OCI-LY3 (cell line): ENCODE results near the gene TNFRSF4.

Source experiments
- H2AFZ ChIP-seq: fragments of 200-600, 300-600 bp; shearing (Covaris generic); 2 replicates; pipeline ENCODE4 v1.6.0; 2014; ENCODE audit warnings: antibody characterized with exemption, low read depth, low read length
- H3K27ac ChIP-seq: fragments of 200-600, 300-600 bp; sonication (generic); 2 replicates; pipeline ENCODE4 v1.5.1; 2014; ENCODE audit warnings: mild to moderate bottlenecking, low read length, moderate library complexity, mixed read lengths
- H3K27me3 ChIP-seq: fragments of 200-600, 300-600 bp; sonication (generic); 2 replicates; pipeline ENCODE4 v1.6.1; 2014; ENCODE audit warnings: low read depth, low read length, mixed read lengths
- H3K36me3 ChIP-seq: fragments of 200-600, 300-600 bp; sonication (generic); replicated peaks from 2 replicates; pipeline ENCODE3; 2014; ENCODE audit warnings: low read depth, low read length, mixed read lengths
- H3K4me1 ChIP-seq: fragments of 300-600, 200-600 bp; sonication (generic); 2 replicates; pipeline ENCODE4 v1.6.1; 2014; ENCODE audit warnings: low read length, mixed read lengths
- H3K4me2 ChIP-seq: fragments of 200-600, 300-600 bp; sonication (generic); 2 replicates; pipeline ENCODE4 v1.6.1; 2014; ENCODE audit warnings: low read length, mixed read lengths
- H3K4me3 ChIP-seq: fragments of 300-600, 200-600 bp; sonication (generic); 2 replicates; pipeline ENCODE4 v1.5.1; 2014; ENCODE audit warnings: antibody characterized with exemption, mild to moderate bottlenecking, low read length, moderate library complexity
- H3K79me2 ChIP-seq: fragments of 300-600, 200-600 bp; shearing (Covaris generic); 2 replicates; pipeline ENCODE4 v1.6.1; 2014; ENCODE audit warnings: mild to moderate bottlenecking, low read length, mixed read lengths
- H3K9ac ChIP-seq: fragments of 300-600, 200-600 bp; shearing (Covaris generic); 2 replicates; pipeline ENCODE4 v1.6.0; 2014; ENCODE audit warnings: mild to moderate bottlenecking, low read length, moderate library complexity
- H3K9me3 ChIP-seq: fragments of 200-600, 300-600 bp; shearing (Covaris generic); 2 replicates; pipeline ENCODE4 v1.6.1; 2014; ENCODE audit warnings: low read length, mixed read lengths; ENCODE audit not compliant: insufficient read depth
- H4K20me1 ChIP-seq: fragments of 200-600, 300-600 bp; sonication (generic); 2 replicates; pipeline ENCODE4 v1.6.1; 2016; ENCODE audit warnings: low read length, mixed read lengths; ENCODE audit not compliant: insufficient read depth
- EZH2phosphoT487 ChIP-seq: fragments of 200-600 bp; shearing (Covaris generic); IDR thresholded peaks from 2 replicates; pipeline ENCODE4 v1.6.1; 2018; ENCODE audit warnings: antibody characterized with exemption, mixed run types, low read depth
- TF ChIP-seq, protein P1 (sequence below): fragments of 200-600, 300-600 bp; sonication (generic); IDR thresholded peaks from 2 replicates; pipeline ENCODE4 v1.5.1; 2014; ENCODE audit warnings: antibody characterized with exemption, low read length, low read depth

Gene TNFRSF4

DNA sequence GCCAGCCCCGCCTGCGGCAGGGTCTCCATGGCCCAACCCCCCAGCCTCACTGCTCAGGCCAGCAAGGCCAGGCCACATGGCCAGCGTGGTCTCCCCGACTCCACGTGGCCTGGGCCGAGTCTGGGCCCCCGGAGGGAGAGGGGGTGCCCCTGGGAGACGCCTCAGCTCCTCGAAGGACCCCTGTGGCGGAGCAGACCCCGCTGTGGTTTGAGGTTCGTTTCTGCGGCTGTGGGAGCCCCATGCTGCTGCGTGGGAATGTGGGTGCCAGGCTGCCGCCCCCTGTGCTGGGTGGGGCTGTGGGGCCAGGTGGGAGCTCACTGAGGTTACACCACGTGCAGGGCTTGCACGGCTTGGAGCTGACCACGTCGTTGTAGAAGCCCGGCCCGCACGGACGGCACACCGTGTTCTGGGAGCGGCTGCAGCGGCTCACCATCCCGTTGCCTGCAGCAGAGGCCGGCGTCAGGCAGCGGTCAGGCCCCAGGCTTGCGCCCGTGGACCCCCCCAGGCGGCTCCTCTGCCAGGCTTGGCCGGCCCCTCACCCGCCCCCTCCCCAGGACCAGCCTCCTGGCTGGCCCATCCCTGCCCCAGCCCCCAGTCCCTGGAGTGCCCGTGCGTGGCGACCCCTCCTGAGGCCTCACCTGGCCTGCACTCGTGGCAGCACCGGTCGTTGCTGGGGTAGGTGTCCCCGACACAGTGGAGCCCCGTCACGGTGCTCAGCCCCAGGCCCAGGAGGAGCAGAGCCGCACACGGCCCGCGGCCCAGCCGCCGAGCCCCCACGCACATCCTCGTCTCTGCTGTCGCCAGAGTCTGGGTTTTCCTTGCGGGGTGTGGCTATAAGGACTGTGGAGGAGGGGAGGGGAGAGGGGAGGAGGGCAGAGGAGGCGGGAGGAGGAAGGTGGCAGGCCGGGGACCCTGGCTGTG lies at the start of gene TNFRSF4:
Gene TNFRSF4, minus strand, starts transcription at position 809 of the 921 bp plus-strand sequence. Its CDS starts 26 bp downstream, at position 783.
- Histone ChIP-seq H3K9me3 (no peaks in the 10 kb centered on the region), H3K79me2 (no peaks in the 10 kb centered on the region), H4K20me1 (no peaks in the 10 kb centered on the region), H3K27ac (peak within 1 kb of the TSS; percentile 5; the same call in 1 of the 2 replicates), H3K4me3 (no peak within 1 kb of the TSS), H3K4me2 (peak within 1 kb of the TSS; percentile 61), H3K27me3 (no peaks in the 10 kb centered on the region), H3K4me1 (peaks cover 18% of the 10 kb centered on the region), H3K36me3 (peaks cover 12% of the 10 kb centered on the region), H2AFZ (no peak within 1 kb of the TSS), H3K9ac (no peak within 1 kb of the TSS)
- TF ChIP-seq, protein P1, sequence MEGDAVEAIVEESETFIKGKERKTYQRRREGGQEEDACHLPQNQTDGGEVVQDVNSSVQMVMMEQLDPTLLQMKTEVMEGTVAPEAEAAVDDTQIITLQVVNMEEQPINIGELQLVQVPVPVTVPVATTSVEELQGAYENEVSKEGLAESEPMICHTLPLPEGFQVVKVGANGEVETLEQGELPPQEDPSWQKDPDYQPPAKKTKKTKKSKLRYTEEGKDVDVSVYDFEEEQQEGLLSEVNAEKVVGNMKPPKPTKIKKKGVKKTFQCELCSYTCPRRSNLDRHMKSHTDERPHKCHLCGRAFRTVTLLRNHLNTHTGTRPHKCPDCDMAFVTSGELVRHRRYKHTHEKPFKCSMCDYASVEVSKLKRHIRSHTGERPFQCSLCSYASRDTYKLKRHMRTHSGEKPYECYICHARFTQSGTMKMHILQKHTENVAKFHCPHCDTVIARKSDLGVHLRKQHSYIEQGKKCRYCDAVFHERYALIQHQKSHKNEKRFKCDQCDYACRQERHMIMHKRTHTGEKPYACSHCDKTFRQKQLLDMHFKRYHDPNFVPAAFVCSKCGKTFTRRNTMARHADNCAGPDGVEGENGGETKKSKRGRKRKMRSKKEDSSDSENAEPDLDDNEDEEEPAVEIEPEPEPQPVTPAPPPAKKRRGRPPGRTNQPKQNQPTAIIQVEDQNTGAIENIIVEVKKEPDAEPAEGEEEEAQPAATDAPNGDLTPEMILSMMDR: no peak
- no peak for TF ChIP-seq EZH2phosphoT487

DNA sequence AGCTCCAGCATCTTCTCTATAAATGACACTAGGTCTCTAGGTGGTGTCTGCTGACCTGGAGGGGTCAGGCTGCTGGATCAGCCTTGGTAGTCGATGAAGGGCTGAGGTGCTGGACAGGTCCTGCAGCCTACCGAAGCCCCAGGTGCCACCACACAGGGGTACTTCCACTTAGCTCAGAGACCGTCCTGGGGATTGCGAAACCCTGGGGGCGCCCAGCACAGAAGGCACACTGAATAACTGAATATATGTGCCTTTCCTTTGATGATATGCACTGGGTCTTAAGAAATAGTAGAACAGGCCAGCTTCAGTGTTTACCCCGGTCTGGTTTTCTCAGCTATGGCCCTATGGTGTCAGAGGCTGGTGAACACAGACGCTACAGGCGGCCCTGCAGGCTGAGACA lies 48.8 kb upstream of the TNFRSF4 start:
- Histone ChIP-seq H3K4me3 (no peak overlapping the region), H3K9me3 (no peaks in the 10 kb centered on the region), H3K79me2 (peaks cover 28% of the 10 kb centered on the region), H3K27me3 (no peaks in the 10 kb centered on the region), H3K9ac (no peak overlapping the region), H3K36me3 (peaks cover 44% of the 10 kb centered on the region), H3K4me2 (no peak overlapping the region), H3K4me1 (peaks cover 9% of the 10 kb centered on the region; the same call in 1 of the 2 replicates), H2AFZ (no peak overlapping the region), H3K27ac (no peak overlapping the region), H4K20me1 (peaks cover 12% of the 10 kb centered on the region)
- TF ChIP-seq EZH2phosphoT487: no peak
- TF ChIP-seq, protein P1: no peak

DNA sequence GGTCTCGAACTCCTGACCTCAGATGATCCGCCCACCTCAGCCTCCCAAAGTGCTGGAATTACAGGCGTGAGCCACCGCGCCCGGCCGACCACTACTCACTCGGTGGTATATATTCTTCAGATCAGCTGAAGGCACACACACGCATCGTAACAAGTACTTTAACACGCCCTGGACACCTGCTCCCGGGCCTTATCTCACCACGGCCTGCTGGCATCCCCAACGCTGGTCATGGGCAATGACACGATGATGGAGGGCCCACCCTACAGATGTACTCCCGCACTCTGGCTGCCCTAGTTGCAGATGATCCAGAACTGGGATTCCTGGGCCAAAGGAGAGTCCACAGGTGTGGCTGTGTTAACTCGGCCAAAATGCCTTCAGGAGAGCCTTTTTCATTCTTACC lies 48.1 kb upstream of the TNFRSF4 start:
- Histone ChIP-seq H3K4me3 (no peak overlapping the region), H3K9me3 (no peaks in the 10 kb centered on the region), H3K36me3 (peaks cover 37% of the 10 kb centered on the region), H3K9ac (no peak overlapping the region), H2AFZ (no peak overlapping the region), H3K79me2 (peaks cover 21% of the 10 kb centered on the region), H3K4me2 (no peak overlapping the region), H3K27ac (no peak overlapping the region), H3K4me1 (peaks cover 9% of the 10 kb centered on the region; the same call in 1 of the 2 replicates), H3K27me3 (no peaks in the 10 kb centered on the region), H4K20me1 (peaks cover 12% of the 10 kb centered on the region)
- TF ChIP-seq, protein P1: no peak
- TF ChIP-seq EZH2phosphoT487: no peak

DNA sequence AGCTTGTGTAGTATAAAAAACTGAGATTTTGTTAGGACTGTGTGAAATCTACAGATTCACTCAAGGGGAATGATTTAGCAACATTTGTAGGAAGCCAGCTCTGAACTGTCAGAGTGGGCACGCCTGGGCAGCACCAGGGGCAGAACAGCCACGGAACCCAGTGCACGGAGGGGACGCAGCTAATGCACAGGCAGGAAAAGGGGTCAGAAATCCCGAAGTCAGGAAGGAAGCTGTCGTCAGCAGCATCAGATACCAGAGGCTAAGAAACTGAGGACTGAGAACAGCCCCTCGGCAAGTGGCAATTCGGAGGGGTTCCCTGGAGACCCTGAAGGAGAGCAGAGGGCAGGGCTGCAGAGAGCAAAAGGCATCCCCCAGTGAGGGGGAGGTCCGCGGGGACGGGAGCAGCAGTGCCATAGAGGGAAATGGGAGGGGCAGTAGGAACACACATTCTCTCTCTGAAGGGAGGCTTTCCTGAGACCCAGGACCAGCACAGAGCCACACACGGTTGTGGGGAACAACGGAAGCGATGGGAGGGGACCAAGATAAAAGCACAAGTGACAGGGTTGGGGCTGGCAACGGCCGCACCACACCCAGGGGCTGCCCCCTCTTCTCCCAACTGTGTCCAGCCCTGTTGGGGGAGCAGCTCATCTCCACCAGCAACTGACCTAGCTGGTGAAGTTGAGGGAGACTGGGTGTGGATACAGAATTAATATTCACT lies 47.0 kb upstream of the TNFRSF4 start:
- TF ChIP-seq, protein P1: no peak
- no peak for TF ChIP-seq EZH2phosphoT487
- no peaks in the 10 kb centered on the region for H3K27me3 ChIP-seq
- H3K27ac ChIP-seq: no peak overlapping the region
- H3K4me2 ChIP-seq: no peak overlapping the region
- H3K9ac ChIP-seq: no peak overlapping the region
- H3K36me3 ChIP-seq: peaks cover 43% of the 10 kb centered on the region
- peaks cover 12% of the 10 kb centered on the region for H4K20me1 ChIP-seq
- H3K4me1 ChIP-seq: peaks cover 9% of the 10 kb centered on the region; the same call in 1 of the 2 replicates
- H3K4me3 ChIP-seq: no peak overlapping the region
- H2AFZ ChIP-seq: no peak overlapping the region
- H3K9me3 ChIP-seq: no peaks in the 10 kb centered on the region
- H3K79me2 ChIP-seq: peaks cover 19% of the 10 kb centered on the region; the same call in 1 of the 2 replicates
